Esophagus muscularis mucosa (tissue), 3 donors: Measurements from ENCODE around the gene AGBL1.

Experiments used
- CTCF ChIP-seq, 3 experiments: fragments of 200-600 bp in 2 of 3; fragments of 450-650 bp in 1 of 3; sonication (generic) in 2 of 3; IDR thresholded peaks; one replicate each; pipeline ENCODE4 v1.5.1; 2017 to 2019; ENCODE audit warnings: antibody characterized with exemption in 3 of 3, mild to moderate bottlenecking in 2 of 3, moderate library complexity in 1 of 3
- POLR2AphosphoS5 ChIP-seq, 2 donors: sonication (generic); formaldehyde crosslinking; IDR thresholded peaks; one replicate each; pipeline ENCODE4 v1.6.1; 2017; ENCODE audit warnings: antibody characterized with exemption in 2 of 2

GRCh38 chr15:86663979-86664378 lies 584.3 kb downstream of the AGBL1 start:
- TF ChIP-seq POLR2AphosphoS5 (IDR thresholded peaks at IDR 0.05) (no peak), CTCF (IDR thresholded peaks at IDR 0.05) (no peak)
